ENCODE results near the gene HMCES.
A peak's percentile ranks its signal among the peaks of the same experiment; 100 is the strongest.

Gene HMCES

GRCh38 chr3:129278439-129278965 is at the start of gene HMCES:
TSS of gene HMCES (plus strand) at chr3:129278870. CDS start at chr3:129279733, 863 bp downstream.
- Histone ChIP-seq H3K9me3 (ENCODE audit: insufficient read depth, low read length) (no peaks in the 10 kb centered on the region), H3K9ac (ENCODE audit: low read length) (peak within 1 kb of the TSS; percentile 58), H3K27ac (ENCODE audit: low read length) (no peak within 1 kb of the TSS), H3K27me3 (ENCODE audit: low read depth, low read length) (peaks cover 36% of the 10 kb centered on the region), H3K4me2 (ENCODE audit: low read length) (peak within 1 kb of the TSS; percentile 98), H3K79me2 (ENCODE audit: low read length) (no peaks in the 10 kb centered on the region), H4K20me1 (ENCODE audit: insufficient read depth, low read length) (peaks cover 60% of the 10 kb centered on the region), H3K4me3 (ENCODE audit: low read length) (peak within 1 kb of the TSS; percentile 83), H2AFZ (ENCODE audit: low read depth, low read length) (peak within 1 kb of the TSS; percentile 57), H3K4me1 (ENCODE audit: low read length) (peaks cover 56% of the 10 kb centered on the region), H3K36me3 (replicated peaks; ENCODE audit: low read depth, low read length) (peaks cover 43% of the 10 kb centered on the region)
- no peak for TF ChIP-seq EZH2phosphoT487 (IDR thresholded peaks at IDR 0.05; ENCODE audit: low read depth)
- TF ChIP-seq CTCF (IDR thresholded peaks at IDR 0.05; ENCODE audit: low read depth, low read length): no peak

GRCh38 chr3:129228891-129229585 is 49.6 kb upstream of the HMCES start:
- H3K27ac ChIP-seq (ENCODE audit: low read length): no peak overlapping the region
- H3K4me2 ChIP-seq (ENCODE audit: low read length): no peak overlapping the region
- H2AFZ ChIP-seq (ENCODE audit: low read depth, low read length): no peak overlapping the region
- H3K27me3 ChIP-seq (ENCODE audit: low read depth, low read length): no peaks in the 10 kb centered on the region
- H3K4me1 ChIP-seq (ENCODE audit: low read length): peaks cover 45% of the 10 kb centered on the region
- H3K79me2 ChIP-seq (ENCODE audit: low read length): no peaks in the 10 kb centered on the region
- H3K9ac ChIP-seq (ENCODE audit: low read length): no peak overlapping the region
- H3K36me3 ChIP-seq (replicated peaks; ENCODE audit: low read depth, low read length): no peaks in the 10 kb centered on the region
- no peaks in the 10 kb centered on the region for H3K9me3 ChIP-seq (ENCODE audit: insufficient read depth, low read length)
- H4K20me1 ChIP-seq (ENCODE audit: insufficient read depth, low read length): no peaks in the 10 kb centered on the region
- TF ChIP-seq CTCF (IDR thresholded peaks at IDR 0.05; ENCODE audit: low read depth, low read length): no peak
- TF ChIP-seq EZH2phosphoT487 (IDR thresholded peaks at IDR 0.05; ENCODE audit: low read depth): no peak
- no peak overlapping the region for H3K4me3 ChIP-seq (ENCODE audit: low read length)

- H3K4me1 ChIP-seq (ENCODE audit: low read length): peaks cover 44% of the 10 kb centered on the region
- H3K79me2 ChIP-seq (ENCODE audit: low read length): no peaks in the 10 kb centered on the region
- H3K36me3 ChIP-seq (replicated peaks; ENCODE audit: low read depth, low read length): no peaks in the 10 kb centered on the region
- no peak overlapping the region for H3K4me3 ChIP-seq (ENCODE audit: low read length)
- H3K9me3 ChIP-seq (ENCODE audit: insufficient read depth, low read length): no peaks in the 10 kb centered on the region
- TF ChIP-seq CTCF (IDR thresholded peaks at IDR 0.05; ENCODE audit: low read depth, low read length): no peak
- no peak for TF ChIP-seq EZH2phosphoT487 (IDR thresholded peaks at IDR 0.05; ENCODE audit: low read depth)
- peak overlapping the region; percentile 6; the same call in 1 of the 2 replicates for H3K4me2 ChIP-seq (ENCODE audit: low read length)
- H3K9ac ChIP-seq (ENCODE audit: low read length): no peak overlapping the region
- no peaks in the 10 kb centered on the region for H3K27me3 ChIP-seq (ENCODE audit: low read depth, low read length)
- peak overlapping the region; percentile 12; the same call in 1 of the 2 replicates for H2AFZ ChIP-seq (ENCODE audit: low read depth, low read length)
- no peaks in the 10 kb centered on the region for H4K20me1 ChIP-seq (ENCODE audit: insufficient read depth, low read length)
- H3K27ac ChIP-seq (ENCODE audit: low read length): no peak overlapping the region
These were observed 48.2 kb upstream of the HMCES start for GRCh38 chr3:129230311-129231019.
